Natural killer cell (primary cell): ENCODE measurements around the gene KLF1. TPM values are rescaled to one million over a fixed set of nuclear protein-coding genes. Genes with fewer than 3 reads are reported as not detected.

Source experiments
- ATAC-seq, 3 donors: fragments of 150-1000 bp in 2 of 3; fragments of 200-7000 bp in 1 of 3; cut with Tn5 transposase; 1 replicate in 1 of 3; 2 replicates in 2 of 3; pipeline ENCODE4 v1.10.0; 2021; ENCODE audit warnings: mild to moderate bottlenecking in 2 of 3, moderate library complexity in 2 of 3
- DNase-seq, 2 donors: peaks; one replicate each; pipeline versions ENCODE4 v3.0.0 to v3.0.0-alpha.2; 2013 to 2021; ENCODE audit warnings: mixed read lengths in 1 of 2
- H3K27ac ChIP-seq: one replicate; pipeline ENCODE4 v1.5.1; 2013; ENCODE audit warnings: mild to moderate bottlenecking, low read length
- H3K27me3 ChIP-seq: one replicate; pipeline ENCODE4 v1.6.1; 2013; ENCODE audit warnings: low read length; ENCODE audit not compliant: control insufficient read depth, insufficient read depth
- H3K36me3 ChIP-seq: one replicate; pipeline ENCODE4 v1.6.1; 2013; ENCODE audit warnings: low read length; ENCODE audit not compliant: control insufficient read depth, insufficient read depth
- H3K4me1 ChIP-seq: one replicate; pipeline ENCODE4 v1.6.1; 2013; ENCODE audit warnings: low read length; ENCODE audit not compliant: control insufficient read depth, insufficient read depth
- H3K4me3 ChIP-seq: one replicate; pipeline ENCODE4 v1.5.1; 2013; ENCODE audit warnings: low read length
- H3K9me3 ChIP-seq: one replicate; pipeline ENCODE4 v1.6.1; 2013; ENCODE audit warnings: low read length; ENCODE audit not compliant: control insufficient read depth, insufficient read depth
- H3K27ac Mint-ChIP-seq, 2 donors: one replicate each; pipeline ENCODE4 v1.8.0; 2022; ENCODE audit warnings: mild to moderate bottlenecking in 2 of 2, mixed read lengths in 2 of 2, moderate library complexity in 1 of 2
- H3K27me3 Mint-ChIP-seq, 2 donors: one replicate each; pipeline ENCODE4 v1.8.0; 2022; ENCODE audit warnings: low read depth in 2 of 2, mixed read lengths in 2 of 2
- H3K36me3 Mint-ChIP-seq: one replicate; pipeline ENCODE4 v1.8.0; 2022; ENCODE audit warnings: mixed read lengths
- H3K4me1 Mint-ChIP-seq, 2 donors: one replicate each; pipeline ENCODE4 v1.8.0; 2022; ENCODE audit warnings: mixed read lengths in 2 of 2
- H3K4me3 Mint-ChIP-seq: one replicate; pipeline ENCODE4 v1.8.0; 2022; ENCODE audit warnings: mild to moderate bottlenecking, moderate library complexity, mixed read lengths
- H3K9me3 Mint-ChIP-seq, 2 donors: one replicate each; pipeline ENCODE4 v1.8.0; 2022; ENCODE audit warnings: mixed read lengths in 2 of 2
- WGBS: methylation state at CpG from one replicate; pipeline ENCODE4 v1.1.7; 2013; ENCODE audit warnings: missing lambda C conversion rate; ENCODE audit not compliant: insufficient coverage; 5-methylcytosine and 5-hydroxymethylcytosine counted together
- intact Hi-C: fragments of 100-400 bp; cut with micrococcal nuclease; formaldehyde crosslinking; loops from one replicate; pipeline ENCODE4 v1.14.2; 2022
- total RNA-seq, 4 donors: library from RNA; stranded (reverse); fragments of 120-200 nt in 1 of 4; gene quantifications; one replicate each; pipeline versions ENCODE4 v1.2.3 to v1.2.4, GENCODE V29; 2013 to 2022
- TF ChIP-seq, protein P1 (sequence below): fragments of 200-600 bp; IDR thresholded peaks from one replicate; pipeline ENCODE4 v1.8.0; 2022; ENCODE audit warnings: antibody characterized with exemption

KLF1 gene
- total RNA-seq, 3 donors from 2014 or later (not counting 1 experiment from before 2014, with no cell fraction given), result not detected

DNA sequence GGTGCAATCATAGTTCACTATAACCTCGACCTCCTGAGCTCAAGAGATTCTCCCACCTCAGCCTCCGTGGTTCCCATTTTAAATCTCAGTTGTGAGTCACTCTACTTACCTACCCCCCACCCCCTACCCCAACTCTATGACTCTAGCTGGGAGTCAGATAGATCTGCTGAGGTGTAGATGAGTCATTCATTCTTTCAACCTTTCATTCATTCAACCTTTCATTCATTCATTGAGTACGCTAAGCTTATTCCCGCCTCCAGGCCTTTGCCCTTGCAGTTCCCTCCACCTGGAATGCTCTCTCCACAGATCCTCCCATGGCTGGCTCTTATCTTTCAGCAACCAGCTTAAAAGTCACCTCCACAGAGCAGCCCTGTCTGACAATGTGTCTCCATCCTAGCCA is 49.8 kb downstream of the KLF1 start:
- intact Hi-C loops, result no loop called here
- no peak overlapping the region for H3K27ac ChIP-seq
- H3K4me3 ChIP-seq, result no peak overlapping the region
- H3K27ac Mint-ChIP-seq, result no peak overlapping the region
- no peaks in the 10 kb centered on the region for H3K36me3 Mint-ChIP-seq
- peaks cover 55 to 61% of the 10 kb centered on the region in 2 donors for H3K27me3 Mint-ChIP-seq
- 76% methylated on average over 4 of the region's 4 CpGs for WGBS
- H3K27me3 ChIP-seq, result peaks cover 79% of the 10 kb centered on the region
- TF ChIP-seq, protein P1, sequence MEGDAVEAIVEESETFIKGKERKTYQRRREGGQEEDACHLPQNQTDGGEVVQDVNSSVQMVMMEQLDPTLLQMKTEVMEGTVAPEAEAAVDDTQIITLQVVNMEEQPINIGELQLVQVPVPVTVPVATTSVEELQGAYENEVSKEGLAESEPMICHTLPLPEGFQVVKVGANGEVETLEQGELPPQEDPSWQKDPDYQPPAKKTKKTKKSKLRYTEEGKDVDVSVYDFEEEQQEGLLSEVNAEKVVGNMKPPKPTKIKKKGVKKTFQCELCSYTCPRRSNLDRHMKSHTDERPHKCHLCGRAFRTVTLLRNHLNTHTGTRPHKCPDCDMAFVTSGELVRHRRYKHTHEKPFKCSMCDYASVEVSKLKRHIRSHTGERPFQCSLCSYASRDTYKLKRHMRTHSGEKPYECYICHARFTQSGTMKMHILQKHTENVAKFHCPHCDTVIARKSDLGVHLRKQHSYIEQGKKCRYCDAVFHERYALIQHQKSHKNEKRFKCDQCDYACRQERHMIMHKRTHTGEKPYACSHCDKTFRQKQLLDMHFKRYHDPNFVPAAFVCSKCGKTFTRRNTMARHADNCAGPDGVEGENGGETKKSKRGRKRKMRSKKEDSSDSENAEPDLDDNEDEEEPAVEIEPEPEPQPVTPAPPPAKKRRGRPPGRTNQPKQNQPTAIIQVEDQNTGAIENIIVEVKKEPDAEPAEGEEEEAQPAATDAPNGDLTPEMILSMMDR, result no peak
- H3K4me3 Mint-ChIP-seq, result no peak overlapping the region
- peaks cover 52% of the 10 kb centered on the region for H3K4me1 ChIP-seq
- H3K36me3 ChIP-seq, result no peaks in the 10 kb centered on the region
- peaks cover 12% of the 10 kb centered on the region for H3K9me3 ChIP-seq
- ATAC-seq (no peak), DNase-seq (no peak)
- peaks cover 25 to 53% of the 10 kb centered on the region in 2 donors for H3K4me1 Mint-ChIP-seq
- H3K9me3 Mint-ChIP-seq, result peaks cover 0 to 2% of the 10 kb centered on the region in 2 donors

DNA sequence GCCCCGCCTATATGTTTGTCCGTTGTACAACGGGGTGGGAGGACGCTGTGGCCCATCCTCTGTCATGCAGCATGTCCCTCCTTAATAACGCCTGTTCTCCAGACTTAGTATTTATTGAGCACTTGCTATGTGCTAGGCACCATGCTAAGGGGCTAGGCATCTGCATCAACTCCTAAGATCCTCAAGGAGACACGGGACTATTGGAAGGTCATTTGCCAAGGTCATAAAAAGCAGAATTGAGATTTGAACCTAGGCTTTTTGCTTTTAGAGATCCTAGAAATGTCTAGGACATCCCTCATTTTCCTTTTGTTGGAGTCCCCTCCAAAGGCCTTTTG is 50.5 kb downstream of the KLF1 start:
- Mint-ChIP-seq H3K36me3 (no peaks in the 10 kb centered on the region), H3K9me3 (peaks cover 0 to 2% of the 10 kb centered on the region in 2 donors), H3K27ac (no peak overlapping the region), H3K27me3 (peaks cover 58 to 62% of the 10 kb centered on the region in 2 donors), H3K4me1 (peaks cover 33 to 56% of the 10 kb centered on the region in 2 donors), H3K4me3 (peak overlapping the region; percentile 41)
- intact Hi-C loops, result no loop called here
- Histone ChIP-seq H3K36me3 (no peaks in the 10 kb centered on the region), H3K4me1 (peaks cover 54% of the 10 kb centered on the region), H3K4me3 (no peak overlapping the region), H3K27ac (no peak overlapping the region), H3K27me3 (peaks cover 85% of the 10 kb centered on the region), H3K9me3 (peaks cover 12% of the 10 kb centered on the region)
- ATAC-seq (no peak), DNase-seq (no peak)
- 15% methylated on average over 6 of the region's 6 CpGs for WGBS
- TF ChIP-seq, protein P1, result no peak

DNA sequence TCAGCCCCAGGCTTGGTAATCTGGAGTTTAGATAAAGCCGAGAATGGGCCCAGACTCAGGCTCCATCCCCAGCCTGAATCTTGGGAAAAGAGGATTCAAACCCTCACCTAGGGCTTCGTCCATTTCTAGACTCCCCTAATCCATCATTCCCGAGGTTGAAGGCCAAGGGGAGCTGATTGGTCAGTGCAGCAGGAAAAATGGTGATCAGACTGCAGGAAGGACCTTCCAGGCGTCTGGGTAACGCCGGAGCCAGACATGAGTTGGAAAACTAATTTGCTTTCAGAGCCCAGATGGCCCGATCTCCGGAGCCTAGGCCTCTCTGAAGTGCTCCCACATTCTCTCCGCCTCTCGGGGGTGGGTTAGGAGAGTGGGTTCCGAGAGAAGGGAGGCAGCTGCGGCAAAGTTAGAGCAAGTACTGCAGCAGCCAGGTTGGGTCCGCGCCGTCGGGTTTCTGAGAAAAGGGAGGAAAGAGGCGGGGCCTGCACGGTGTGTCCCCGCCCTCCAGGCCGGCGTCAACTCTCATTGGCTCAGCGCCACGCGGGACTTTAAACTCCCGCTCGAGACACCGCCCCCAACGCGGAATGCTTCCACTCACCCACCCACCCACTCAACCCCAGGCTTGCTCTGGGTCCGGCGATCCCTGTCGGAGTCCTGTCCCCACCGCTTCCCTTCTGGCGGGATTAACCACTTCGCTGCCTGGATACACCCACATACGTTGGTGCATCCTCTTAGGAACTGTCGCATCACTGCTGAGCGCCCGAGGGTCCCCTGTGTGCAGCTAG is 51.8 kb downstream of the KLF1 start:
- Histone ChIP-seq H3K27ac (no peak overlapping the region), H3K27me3 (peaks cover 84% of the 10 kb centered on the region), H3K36me3 (no peaks in the 10 kb centered on the region), H3K4me3 (no peak overlapping the region), H3K4me1 (peaks cover 42% of the 10 kb centered on the region), H3K9me3 (peaks cover 7% of the 10 kb centered on the region)
- Mint-ChIP-seq H3K27me3 (peaks cover 58 to 62% of the 10 kb centered on the region in 2 donors), H3K9me3 (peaks cover 0 to 2% of the 10 kb centered on the region in 2 donors), H3K27ac (no peak overlapping the region), H3K4me1 (peaks cover 24 to 44% of the 10 kb centered on the region in 2 donors), H3K4me3 (peak overlapping the region; percentile 67), H3K36me3 (no peaks in the 10 kb centered on the region)
- intact Hi-C loops, result no loop called here
- 16% methylated on average over 39 of the region's 39 CpGs for WGBS
- TF ChIP-seq, protein P1, result no peak
- DNase-seq, result peak in 1 of 2 donors; percentile 58
- ATAC-seq, result no peak
